Embryonic facial prominence (tissue), 1 donor: ENCODE results near the gene CNNM3.
A peak's percentile ranks its signal among the peaks of the same experiment; 100 is the strongest.
"Not testable (repeated sequence)": the region's sequence is repeated elsewhere in the genome, so short reads cannot be mapped to it uniquely, and the experiment has no call there.

Experiments used
- DNase-seq: peaks from one replicate; pipeline ENCODE4 v3.0.0-alpha.2; 2016; ENCODE audit errors: extremely low spot score

Gene CNNM3

DNA sequence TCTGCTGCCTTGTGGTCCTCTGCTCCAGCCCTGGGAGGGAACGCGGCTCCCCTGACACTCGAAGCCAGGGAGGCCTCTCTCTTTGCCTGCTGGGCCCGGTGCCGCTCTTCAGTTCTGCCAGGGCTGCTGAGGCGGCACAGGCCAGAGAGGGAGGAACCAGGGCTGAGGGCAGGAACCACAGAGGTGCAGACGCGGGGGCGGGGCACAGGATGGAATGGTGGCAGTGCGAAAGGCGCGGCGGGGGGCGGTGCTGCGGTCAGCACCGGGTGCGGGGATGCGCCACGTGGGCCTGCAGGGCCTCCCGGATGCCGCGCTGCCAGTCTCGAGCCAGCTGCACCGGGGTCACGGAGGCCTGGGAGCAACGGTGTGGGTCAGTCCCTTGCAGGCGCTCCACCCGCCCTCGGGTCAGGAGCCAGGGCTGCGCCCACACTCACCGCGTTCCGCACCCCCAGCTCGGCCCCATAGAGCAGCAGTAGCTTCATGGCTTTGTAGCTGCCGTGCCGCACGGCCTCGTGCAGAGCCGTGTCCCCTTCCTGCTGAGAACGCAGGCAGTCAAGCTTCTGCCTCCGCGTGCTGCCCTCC lies 23.3 kb downstream of the CNNM3 start:
- DNase-seq: no peak

DNA sequence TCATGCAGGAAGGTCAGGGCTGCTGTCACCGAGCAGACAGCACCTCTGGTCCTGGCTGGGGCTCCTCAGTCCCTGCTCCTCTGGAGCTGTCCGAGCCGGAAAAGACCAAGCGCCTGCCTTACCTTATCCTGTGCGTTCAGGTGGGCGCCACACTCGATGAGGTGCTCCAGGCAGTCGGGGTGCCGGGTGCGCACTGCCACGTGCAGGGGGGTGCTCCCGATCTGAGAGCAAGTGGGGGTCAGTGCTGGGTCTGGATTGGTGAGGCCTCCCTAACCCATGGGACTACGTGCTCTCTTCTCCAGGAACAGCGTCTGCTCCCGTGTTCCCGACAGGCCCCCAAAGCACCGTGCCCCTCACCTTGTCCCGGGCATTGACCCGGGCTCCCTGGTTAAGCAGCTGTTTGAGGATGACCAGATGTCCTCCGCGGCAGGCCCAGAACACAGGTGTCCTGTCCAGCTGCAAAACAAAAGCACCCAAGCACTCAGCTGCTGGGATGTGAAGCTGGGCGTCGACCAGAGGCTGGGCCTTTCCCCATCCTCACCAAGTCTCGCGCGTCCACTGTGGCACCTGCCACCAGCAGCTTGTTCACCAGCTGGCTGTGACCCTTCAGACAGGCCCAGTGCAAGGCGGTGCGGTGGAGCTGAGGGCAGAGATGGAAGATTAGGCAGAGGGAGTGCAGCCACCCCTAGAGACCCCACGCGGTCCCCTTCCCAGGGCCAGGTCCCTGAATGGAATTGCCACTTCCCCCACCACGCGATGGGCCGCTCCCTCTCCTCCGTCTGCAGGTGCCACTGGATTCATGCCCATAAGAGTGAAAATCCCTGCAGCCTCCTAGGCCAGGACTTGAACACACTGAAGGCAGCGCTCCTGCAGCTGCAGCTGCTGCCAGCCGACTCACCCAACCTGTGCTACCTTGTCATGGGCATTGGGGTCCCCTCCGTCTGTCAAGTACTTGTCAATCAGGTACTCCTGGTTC lies 24.1 kb downstream of the CNNM3 start:
- no peak for DNase-seq

DNA sequence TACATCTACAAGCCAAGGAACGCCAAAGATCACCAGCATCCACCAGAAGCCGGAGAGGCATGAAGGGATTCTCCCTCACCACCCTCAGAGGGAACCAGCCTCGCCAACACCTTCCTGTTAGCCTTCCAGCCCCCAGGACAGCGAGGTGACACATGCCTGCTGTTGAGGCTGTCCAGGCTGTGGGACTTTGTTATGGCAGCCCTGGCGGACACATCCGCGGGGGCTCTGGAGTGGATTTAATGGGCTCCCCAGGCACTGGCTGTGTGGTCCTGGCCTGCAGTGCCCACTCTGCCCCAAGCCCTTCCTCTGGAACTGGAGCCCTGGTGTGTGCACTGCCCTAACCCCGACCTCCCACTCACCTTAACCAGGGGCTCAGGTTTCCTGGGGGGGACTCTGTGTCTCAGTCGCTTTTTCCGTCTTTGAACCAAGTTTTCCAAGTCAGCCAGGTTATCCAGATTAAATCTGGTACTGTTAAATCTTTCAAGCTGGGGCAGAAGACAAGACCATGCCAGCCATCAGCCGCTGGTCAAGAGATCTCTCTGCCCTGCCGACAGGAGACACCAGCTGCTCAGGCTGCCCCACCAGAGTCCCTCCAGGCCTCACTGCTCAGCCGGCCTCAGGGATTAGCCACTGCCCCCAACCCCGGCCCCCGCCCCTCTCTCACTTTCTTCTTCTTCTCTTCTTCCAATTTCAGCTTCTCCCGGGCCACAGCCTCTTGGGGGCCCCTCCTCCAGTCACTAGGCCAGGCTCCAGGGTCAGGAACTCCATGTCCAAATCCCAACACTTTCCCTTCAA lies 25.8 kb downstream of the CNNM3 start:
- no peak for DNase-seq

DNA sequence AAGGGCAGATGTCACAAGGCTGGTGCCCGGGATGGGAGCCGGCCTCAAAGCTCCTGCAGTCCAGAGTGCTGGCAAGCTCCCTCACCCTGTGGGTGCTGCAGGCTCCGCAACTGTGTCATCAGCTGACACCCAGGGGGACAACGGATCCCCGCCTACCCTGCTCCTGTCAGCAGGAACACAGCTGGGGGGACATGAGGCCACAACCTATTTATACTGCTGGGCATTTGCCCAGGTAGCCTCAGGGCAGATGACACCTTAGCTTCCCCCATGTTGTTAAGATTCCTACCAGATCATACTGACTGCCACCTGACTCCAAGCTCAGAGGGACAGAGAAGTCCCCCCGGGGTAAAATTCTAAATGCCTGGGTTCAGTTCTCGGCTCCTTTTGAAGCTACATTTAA lies 26.5 kb downstream of the CNNM3 start:
- DNase-seq: no peak

DNA sequence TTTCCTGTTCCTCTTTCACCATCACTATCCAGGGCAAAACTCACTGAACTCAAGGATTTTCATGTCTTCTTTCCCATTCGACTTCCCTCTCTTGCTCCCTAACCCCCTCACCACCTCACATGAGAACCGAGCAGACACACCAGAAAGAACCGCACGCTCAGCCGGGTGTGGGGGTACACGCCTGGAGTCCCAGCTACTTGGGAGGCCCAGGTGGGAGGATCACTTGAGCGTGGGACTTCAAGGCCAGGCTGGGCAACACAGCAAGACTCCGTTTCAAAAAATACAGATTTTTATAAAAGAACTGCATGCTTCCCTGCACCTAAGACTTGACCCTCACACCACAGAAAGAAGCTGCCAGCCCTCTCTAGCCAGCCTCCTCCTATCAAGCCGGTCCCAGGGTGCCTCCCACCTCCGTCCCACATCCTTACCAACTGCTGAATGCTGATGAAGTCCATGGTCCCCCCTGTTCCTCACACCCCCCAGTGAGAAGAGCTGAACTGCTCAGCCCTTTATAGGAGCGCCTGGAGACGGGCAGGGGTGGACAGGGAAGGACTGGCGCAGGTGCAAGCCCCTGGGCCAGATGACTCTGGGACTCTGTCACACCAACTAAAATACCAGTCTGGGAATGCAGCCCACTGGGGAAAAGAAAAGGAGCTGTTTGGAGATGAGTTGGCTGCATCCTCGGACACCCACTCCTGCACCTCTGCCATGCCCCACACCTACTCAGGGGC lies 27.6 kb downstream of the CNNM3 start, which contains the start of gene ANKRD23:
Gene ANKRD23, minus strand, starts transcription at position 484 of the 731 bp plus-strand sequence. Its CDS starts 29 bp downstream, at position 455.
- no peak for DNase-seq

DNA sequence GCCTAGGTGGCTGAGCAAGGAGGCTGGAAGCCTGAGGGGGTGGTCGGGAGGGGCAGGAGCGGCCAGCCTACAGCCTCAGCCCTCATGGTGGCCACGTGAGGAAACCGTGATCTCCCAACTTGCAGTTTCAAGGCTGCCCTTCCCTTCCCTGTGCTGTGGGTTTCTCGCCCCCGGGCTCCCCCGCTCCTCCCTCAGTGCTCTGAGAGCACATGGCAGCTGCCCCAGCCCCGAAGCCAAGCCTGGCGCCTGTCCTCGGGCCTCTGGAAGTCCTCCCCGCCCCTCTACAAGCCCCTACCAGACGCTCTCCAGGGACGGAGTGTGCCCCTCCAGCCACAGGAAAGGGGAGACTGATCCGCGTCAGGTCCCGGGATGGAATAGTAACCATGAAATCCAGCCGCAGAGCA lies 28.3 kb downstream of the CNNM3 start:
- no peak for DNase-seq

DNA sequence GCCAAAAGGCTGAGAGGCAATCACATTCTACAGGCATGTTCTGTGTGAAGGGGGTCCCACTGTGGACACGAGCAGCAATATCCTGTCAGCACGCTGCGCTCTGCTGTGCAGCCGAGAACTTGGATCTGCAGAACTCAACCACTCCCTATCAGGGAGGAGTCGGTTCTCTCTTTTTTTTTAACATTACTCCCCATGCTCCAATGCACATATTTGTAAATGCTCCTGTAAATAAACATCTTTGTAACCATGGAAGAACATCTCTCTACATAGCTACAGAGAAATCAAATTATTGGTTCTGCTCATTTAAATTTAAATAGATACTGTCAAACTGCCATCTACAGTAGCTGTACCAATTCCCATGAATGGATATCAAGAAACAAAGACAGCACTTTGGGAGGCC lies 30.8 kb downstream of the CNNM3 start:
- DNase-seq: no peak

DNA sequence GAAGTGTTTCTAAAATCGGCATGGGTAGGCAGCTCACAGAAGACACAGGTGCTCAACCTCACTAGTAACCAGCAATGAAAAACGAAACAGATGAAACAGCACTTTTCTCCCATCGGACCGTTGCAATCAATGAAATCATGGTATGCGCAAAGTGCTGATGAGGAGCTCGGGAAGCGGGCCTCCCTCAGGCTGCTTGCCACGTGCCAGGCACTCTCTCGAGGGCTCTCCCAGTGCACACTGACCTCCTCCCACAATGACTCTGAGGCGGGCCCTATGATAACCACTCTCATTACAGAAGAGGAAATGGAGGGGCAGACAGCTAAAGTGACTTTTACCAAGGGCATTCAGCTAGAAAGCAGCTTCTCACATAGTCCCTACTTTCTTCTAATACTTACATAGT lies 31.5 kb downstream of the CNNM3 start:
- DNase-seq: no peak

DNA sequence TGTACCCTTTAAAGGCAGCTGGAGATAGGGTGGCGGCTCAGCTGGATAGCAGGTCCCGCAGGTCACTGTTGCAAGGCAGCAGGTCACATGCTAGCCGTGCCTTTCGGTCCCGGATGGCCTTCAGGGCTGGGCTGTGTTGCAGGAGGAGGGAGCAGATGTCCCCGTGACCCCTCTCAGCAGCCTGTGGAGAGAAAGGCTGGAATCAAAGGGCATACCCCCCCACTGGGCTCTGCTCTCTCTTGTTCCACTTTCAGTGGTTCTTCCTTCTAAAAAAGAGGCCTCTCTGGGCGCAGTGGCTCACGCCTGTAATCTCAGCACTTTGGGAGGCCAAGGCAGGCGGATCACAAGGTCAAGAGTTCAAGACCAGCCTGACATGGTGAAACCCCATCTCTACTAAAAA lies 32.2 kb downstream of the CNNM3 start:
- no peak for DNase-seq

DNA sequence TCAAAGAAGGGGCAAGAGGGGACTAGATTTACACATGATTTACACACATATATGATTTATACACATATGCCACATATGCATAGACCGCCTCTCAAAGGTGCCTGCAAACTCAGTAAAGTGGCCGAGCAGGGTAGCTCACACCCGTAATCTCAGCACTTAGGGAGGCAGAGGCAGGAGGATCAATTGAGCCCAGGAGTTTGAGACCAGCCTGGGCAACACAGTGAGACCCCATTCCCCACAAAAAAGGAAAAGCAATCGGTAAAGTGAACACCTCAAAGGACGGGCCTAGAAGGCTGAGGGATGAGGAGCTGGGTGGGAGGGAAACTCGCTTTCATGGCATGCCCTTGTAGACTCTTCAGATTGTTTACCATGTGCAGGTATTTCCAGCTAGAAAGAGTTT lies 36.6 kb downstream of the CNNM3 start:
- no peak for DNase-seq

DNA sequence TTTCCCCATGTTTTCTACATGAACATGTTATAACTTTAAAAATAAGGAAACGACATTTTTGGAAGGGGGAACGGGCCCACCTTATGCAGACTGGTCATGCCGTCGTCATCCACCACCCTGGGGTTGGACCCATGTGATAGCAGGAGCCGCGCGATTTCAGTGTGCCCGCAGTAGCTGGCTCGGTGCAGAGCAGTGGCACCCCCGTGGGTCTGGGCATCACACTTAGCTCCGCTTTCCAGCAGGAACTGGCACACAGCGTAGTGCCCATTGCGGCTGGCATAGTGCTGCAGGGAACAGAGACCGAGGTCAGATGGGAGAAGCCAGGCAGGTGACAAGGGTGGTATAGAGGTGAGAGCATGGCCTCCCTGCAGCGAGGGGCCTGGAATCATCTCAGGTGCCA lies 37.3 kb downstream of the CNNM3 start:
- no peak for DNase-seq

DNA sequence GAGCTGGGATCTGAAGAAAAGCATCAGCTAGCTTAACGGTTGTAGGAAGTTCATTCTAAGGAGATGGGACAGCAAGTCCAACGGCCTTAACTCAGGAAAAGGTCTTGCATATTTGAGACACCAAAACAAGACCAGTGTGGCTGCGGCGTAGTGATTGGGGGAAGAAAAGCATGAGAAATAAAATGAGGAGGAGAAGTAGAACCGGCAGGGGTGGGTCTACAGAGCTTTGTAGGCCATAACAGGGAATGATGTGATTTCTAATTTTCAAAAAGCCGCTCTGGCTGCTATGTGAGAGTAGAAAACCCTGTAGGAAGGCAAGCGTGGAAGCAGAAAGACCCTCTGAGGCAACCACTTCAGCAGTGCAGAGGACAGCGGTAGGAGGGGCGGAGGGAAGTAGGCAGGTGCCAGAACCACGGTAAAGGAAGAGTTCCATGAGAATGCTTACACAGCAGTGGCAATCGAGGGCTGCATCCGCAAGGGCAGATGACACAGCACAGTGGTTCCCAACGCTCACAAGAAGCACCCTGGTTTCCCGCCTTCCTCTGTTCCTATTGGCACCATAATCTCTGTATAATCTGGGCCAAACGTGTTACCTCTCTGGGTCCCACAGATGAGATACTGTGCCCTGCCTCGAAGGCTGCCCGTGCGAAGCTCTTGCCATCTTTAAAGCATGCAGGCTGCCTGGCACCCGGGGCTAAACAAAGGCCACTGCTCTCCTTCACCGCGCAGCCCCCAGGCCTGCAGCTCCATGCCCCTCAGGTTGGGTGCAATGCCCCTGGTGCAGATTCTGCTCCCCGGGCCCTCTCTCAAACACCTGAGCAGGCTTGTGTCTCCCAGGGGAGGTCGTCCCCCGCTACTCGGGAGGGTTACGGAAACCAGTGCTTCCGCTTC lies 41.0 kb downstream of the CNNM3 start:
- DNase-seq: no peak

DNA sequence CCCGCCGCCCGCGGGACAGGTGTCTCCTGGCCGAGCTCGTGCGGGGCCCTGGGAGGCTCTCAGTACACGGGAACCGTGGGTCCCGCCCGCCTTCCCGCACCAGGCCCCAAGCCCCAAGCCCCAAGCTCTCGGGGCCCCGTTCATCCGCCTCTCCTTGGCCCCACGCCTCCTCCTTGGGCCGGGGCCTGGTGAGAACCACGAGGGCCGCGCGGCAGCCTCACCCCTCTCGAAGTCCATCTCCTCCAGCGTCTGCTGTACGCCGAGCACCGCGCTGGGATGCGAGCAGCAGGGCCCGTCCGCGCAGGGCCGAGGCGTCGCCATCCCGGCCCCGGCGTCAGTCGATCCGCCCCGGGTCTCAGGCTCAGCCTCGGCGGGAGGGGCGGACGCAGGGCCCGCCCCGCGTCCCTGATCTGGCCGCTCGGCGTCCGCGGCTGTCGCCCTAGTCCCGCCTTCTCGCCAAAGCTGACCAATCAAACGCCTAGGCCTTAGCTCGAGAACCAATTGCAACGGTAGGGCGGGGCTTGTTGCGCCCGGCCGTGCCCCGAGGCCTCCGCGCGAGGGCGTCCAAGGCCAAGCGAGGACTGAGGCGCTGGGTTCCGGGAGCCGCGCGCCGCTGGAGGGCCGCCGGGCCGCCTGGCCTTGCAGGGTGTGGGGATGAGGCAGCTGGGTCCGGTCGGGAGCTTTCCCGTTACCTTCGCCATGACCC lies 41.8 kb downstream of the CNNM3 start, which contains the start of gene ANKRD39:
Gene ANKRD39, minus strand, starts transcription at position 350 of the 706 bp plus-strand sequence. Its CDS starts 29 bp downstream, at position 321.
- DNase-seq: peak; percentile 97

DNA sequence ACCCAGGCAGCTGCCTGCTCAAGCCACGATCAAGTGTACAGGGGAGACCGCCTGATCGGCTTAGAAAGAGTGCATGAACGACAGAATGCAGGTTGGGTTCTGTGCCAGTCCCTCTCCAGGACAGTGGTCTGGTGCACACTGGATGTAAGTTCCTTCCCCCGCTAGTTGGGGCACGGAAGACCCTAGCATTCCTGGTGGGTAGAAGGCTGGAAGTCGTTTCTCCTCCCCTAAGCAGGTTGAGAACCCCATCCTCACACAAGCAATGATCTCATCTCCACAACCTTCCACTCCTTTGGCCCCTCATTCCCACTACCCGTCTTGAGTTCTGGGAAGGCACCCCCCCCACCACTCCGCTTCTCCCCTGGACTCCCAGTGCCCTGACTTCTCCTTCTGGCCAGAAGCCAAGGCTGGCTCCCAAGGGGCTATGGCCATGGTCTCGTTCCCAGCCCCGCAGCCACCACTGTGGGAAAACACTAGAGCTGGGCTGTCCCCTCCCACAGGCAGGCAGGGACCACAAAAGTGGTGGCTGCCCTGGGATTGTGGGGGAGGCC lies 43.1 kb downstream of the CNNM3 start:
- DNase-seq: no peak

DNA sequence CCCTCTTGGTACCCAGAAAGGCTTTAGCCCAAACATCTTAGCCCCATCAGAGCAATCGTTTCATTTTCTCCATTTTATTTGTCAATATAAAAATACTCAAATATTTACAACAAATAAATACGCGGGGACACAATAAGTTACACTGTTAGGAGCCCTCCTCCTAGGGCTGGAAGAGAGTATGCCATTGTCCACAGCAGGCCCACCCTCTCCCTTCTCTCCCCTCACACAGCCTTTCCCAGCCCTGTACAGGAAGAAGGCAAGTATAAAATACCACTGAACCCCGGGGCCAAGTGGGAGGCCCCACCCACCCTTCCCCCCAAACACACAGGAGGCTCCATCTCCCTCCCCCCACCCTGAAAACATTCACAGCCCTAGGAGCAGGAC lies 43.6 kb downstream of the CNNM3 start:
- DNase-seq: no peak

DNA sequence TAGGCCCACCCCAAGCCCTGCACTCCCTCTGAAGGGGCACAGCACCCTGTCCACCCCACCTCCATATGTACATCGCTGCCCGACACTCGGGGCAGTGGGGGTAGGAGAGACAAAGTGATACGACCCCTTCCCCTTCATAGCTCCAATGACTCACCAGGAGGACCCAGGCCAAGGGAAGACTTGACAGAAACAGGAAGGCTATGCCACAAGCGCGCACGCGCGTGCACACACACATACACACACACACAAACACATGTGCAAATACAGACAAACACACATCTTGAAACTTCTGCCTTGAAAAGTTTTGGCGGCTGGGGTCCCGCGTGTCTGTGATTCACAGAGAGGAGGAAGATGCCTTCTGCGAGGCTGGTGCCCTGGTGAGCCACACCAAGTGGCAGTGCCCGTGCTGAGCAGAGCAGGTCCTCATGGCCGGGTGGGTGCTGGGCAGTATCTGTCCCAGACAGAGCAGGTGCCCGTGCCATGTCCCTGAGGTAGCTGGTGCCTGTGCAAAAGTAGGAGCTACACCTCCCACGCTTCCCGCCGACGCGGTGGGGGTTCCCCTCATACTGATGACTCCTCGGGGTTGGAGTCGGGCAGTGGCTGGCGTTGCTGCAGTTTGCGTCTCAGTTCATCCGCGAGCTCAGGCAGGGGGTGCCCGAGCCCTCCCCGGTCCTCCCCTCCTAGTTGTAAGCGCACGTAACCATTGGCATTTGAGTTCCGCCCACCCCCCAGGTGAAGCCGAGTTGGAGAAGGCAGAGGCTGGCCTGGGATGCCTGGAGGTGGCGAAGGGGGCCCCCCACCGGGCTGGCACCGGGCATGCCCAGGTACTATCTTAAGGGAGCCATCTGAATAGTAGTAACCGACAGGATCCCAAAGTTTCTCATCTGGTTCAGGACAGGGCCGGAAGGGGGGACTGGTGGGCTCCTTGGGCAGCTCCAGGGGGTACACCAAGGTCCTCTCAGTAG lies 44.3 kb downstream of the CNNM3 start:
- DNase-seq: no peak

DNA sequence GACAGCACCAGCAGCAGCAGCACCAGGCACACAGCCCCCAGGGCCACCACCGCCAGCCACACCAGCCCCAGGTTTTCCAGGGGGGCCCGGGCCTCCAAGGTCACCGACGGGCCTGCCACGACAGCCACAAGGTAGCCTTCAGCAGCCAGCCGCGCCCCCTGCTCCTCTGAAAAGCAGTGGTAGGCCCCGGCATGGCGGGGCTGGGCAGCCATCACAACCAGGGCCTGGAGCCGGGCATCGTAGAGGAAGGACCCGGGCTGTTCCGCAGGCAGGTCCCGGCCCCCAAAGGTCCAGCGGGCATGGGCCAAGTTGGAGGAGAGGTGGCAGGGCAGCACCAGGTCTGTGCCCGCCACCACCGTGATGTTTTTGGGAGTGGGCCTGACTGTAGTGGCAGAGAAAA lies 45.0 kb downstream of the CNNM3 start:
- DNase-seq: no peak

DNA sequence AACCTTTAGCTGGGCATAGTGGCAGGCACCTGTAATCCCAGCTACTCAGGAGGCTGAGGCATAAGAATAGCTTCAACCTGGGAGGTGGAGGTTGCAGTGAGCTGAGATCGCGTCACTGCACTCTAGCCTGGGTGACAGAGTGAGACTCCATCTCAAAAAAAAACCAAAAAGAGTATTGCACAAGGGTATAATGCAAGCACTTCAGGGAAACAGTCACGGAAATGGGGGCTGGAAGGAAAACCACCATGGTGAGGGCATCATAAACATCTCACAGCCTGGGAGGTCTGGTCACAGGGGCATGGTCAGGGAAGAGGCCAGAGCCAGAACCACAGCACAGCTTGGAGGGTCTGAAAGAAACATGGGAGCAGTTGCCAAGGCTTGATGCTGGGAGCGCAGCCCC lies 47.0 kb downstream of the CNNM3 start:
- not testable (repeated sequence) for DNase-seq
